Vagina (tissue), 2 donors: ENCODE results near the gene NUDT3.

Experiments used
- CTCF ChIP-seq, 3 experiments: fragments of 450-650 bp in 2 of 3; fragments of 200-600 bp in 1 of 3; sonication (generic) in 1 of 3; IDR thresholded peaks; one replicate each; pipeline ENCODE4 v1.5.1; 2017 to 2019; ENCODE audit warnings: antibody characterized with exemption in 3 of 3, mild to moderate bottlenecking in 2 of 3, moderate library complexity in 2 of 3
- POLR2A ChIP-seq, 2 donors: fragments of 450-650 bp; IDR thresholded peaks; one replicate each; pipeline ENCODE4 v1.6.1; 2017; ENCODE audit warnings: antibody characterized with exemption in 2 of 2, mild to moderate bottlenecking in 2 of 2, moderate library complexity in 2 of 2
- POLR2AphosphoS5 ChIP-seq, 2 donors: sonication (generic); formaldehyde crosslinking; IDR thresholded peaks; one replicate each; pipeline ENCODE4 v1.9.0; 2017; ENCODE audit warnings: antibody characterized with exemption in 2 of 2, mild to moderate bottlenecking in 2 of 2, low read depth in 1 of 2; ENCODE audit not compliant: insufficient read depth in 1 of 2

DNA sequence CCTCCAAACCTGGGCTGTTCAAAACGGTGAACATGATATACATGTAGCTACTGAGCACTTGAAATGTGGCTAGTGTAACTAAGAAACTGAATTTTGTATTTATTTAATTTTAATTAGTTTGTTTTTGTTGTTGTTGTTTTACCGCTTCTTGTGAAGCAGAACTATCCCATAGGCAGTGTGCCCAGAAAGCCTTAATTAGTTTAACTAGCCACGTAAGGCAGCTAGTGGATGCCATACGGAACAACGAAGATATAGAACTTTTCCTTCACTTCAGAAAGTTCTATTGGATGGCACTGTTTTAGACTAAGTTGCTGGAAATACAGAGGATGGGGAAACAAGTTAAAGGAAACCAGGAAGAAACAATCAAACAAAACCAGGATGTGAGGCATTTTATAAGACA is 70.6 kb downstream of the NUDT3 start:
- TF ChIP-seq CTCF (IDR thresholded peaks at IDR 0.05) (no peak), POLR2A (IDR thresholded peaks at IDR 0.05) (no peak), POLR2AphosphoS5 (IDR thresholded peaks at IDR 0.05; ENCODE audit: insufficient read depth in 1 of 2, low read depth in 1 of 2) (no peak)
